T-cell (primary cell): Measurements from ENCODE around the gene TENM3. TPM values are rescaled to one million over a fixed set of nuclear protein-coding genes. Genes with fewer than 3 reads are reported as not detected.

Experiments
- ATAC-seq, 4 experiments: fragments of 200-7000 bp in 3 of 4; fragments of 150-1000 bp in 1 of 4; cut with Tn5 transposase; replicated peaks in 1 of 4; 1 replicate in 3 of 4; 2 replicates in 1 of 4; pipeline ENCODE4 v1.10.0; 2021; ENCODE audit warnings: moderate library complexity in 3 of 4, mild to moderate bottlenecking in 2 of 4, moderate number of reproducible peaks in 1 of 4
- CTCF ChIA-PET, 2 donors: fragments of 300-600 bp; sonication (Branson Sonifier 250); formaldehyde crosslinking; loops; one replicate each; lab custom pipeline; 2022; ENCODE audit warnings: antibody characterized with exemption in 2 of 2; lab: Charles Lee
- POLR2A ChIA-PET, 2 donors: fragments of 300-600 bp; sonication (Branson Sonifier 250); formaldehyde crosslinking; loops; one replicate each; lab custom pipeline; 2022; ENCODE audit warnings: antibody characterized with exemption in 2 of 2; lab: Charles Lee
- DNase-seq, 35 experiments: peaks; one replicate each; pipeline versions ENCODE4 v3.0.0 to v3.0.0-alpha.2; 2013 to 2023
- H3K27ac ChIP-seq: one replicate; pipeline ENCODE4 v1.5.1; 2013; ENCODE audit warnings: low read length
- H3K27me3 ChIP-seq, 2 experiments: replicated peaks in 1 of 2; 1 replicate in 1 of 2; 2 replicates in 1 of 2; pipeline versions ENCODE4 v1.6.1 to v1.7.0; 2013; ENCODE audit warnings: low read length in 1 of 2, mixed read lengths in 1 of 2; ENCODE audit not compliant: control insufficient read depth in 2 of 2, insufficient read depth in 2 of 2; ENCODE audit errors: extremely low read depth in 1 of 2
- H3K36me3 ChIP-seq, 2 donors: 1 replicate in 1 of 2; 2 replicates in 1 of 2; pipeline versions ENCODE4 v1.6.1 to v1.7.0; 2013; ENCODE audit warnings: low read length in 1 of 2; ENCODE audit not compliant: control insufficient read depth in 2 of 2, insufficient read depth in 1 of 2; ENCODE audit errors: extremely low read depth in 1 of 2
- H3K4me1 ChIP-seq, 2 experiments: 1 replicate in 1 of 2; 2 replicates in 1 of 2; pipeline versions ENCODE4 v1.6.1 to v1.7.0; 2013; ENCODE audit warnings: low read length in 2 of 2, mixed read lengths in 1 of 2; ENCODE audit not compliant: insufficient read depth in 2 of 2, control insufficient read depth in 1 of 2; ENCODE audit errors: extremely low read depth in 1 of 2
- H3K4me3 ChIP-seq, 2 donors: 1 replicate in 1 of 2; 2 replicates in 1 of 2; pipeline versions ENCODE4 v1.5.1 to v1.7.0; 2013; ENCODE audit warnings: mild to moderate bottlenecking in 2 of 2, low read length in 1 of 2, moderate library complexity in 1 of 2; ENCODE audit not compliant: control insufficient read depth in 1 of 2; ENCODE audit errors: extremely low read depth in 1 of 2
- H3K9me3 ChIP-seq: 2 replicates; pipeline ENCODE4 v1.7.0; 2013
- H3K27ac Mint-ChIP-seq, 2 donors: one replicate each; pipeline ENCODE4 v1.8.0; 2020 to 2021; ENCODE audit warnings: mild to moderate bottlenecking in 2 of 2, mixed read lengths in 2 of 2
- H3K27me3 Mint-ChIP-seq, 2 donors: one replicate each; pipeline ENCODE4 v1.8.0; 2021 to 2022; ENCODE audit warnings: mixed read lengths in 2 of 2
- H3K36me3 Mint-ChIP-seq: one replicate; pipeline ENCODE4 v1.8.0; 2021; ENCODE audit warnings: mixed read lengths
- H3K4me1 Mint-ChIP-seq, 3 donors: one replicate each; pipeline ENCODE4 v1.8.0; 2020 to 2022; ENCODE audit warnings: mixed read lengths in 3 of 3, mild to moderate bottlenecking in 1 of 3
- H3K4me3 Mint-ChIP-seq, 3 donors: one replicate each; pipeline ENCODE4 v1.8.0; 2020 to 2022; ENCODE audit warnings: mild to moderate bottlenecking in 3 of 3, mixed read lengths in 3 of 3, moderate library complexity in 3 of 3
- H3K9me3 Mint-ChIP-seq, 3 donors: one replicate each; pipeline ENCODE4 v1.8.0; 2020 to 2022; ENCODE audit warnings: mixed read lengths in 3 of 3
- WGBS: methylation state at CpG from one replicate; pipeline ENCODE4 v1.1.5; 2013; ENCODE audit warnings: missing lambda C conversion rate; ENCODE audit not compliant: insufficient coverage; 5-methylcytosine and 5-hydroxymethylcytosine counted together
- total RNA-seq, 35 experiments: library from RNA in 6 of 35; stranded (reverse) in 6 of 35; fragments of 120-200 nt in 1 of 35; gene quantifications; one replicate each; pipeline versions ENCODE4 v1.2.1 to v1.2.4 and lab custom pipeline; 2013 to 2026

The TENM3 gene
- total RNA-seq, 5 donors from 2014 or later (not counting 1 experiment from before 2014, with no cell fraction given): 0.03 to 0.44 (median 0.16) TPM; not detected in 2

GRCh38 chr4:182846036-182846435 is 602.8 kb downstream of the TENM3 start:
- Mint-ChIP-seq H3K27me3 (peaks cover 0 to 10% of the 10 kb centered on the region in 2 donors), H3K4me1 (no peaks in the 10 kb centered on the region)
- no peak for ATAC-seq

GRCh38 chr4:182847576-182848450 is 604.6 kb downstream of the TENM3 start:
- Histone ChIP-seq H3K27me3 (peaks cover 0 to 28% of the 10 kb centered on the region in 2 experiments), H3K27ac (no peak overlapping the region), H3K4me1 (no peaks in the 10 kb centered on the region), H3K9me3 (no peaks in the 10 kb centered on the region), H3K4me3 (no peak overlapping the region), H3K36me3 (no peaks in the 10 kb centered on the region)
- Mint-ChIP-seq H3K9me3 (no peaks in the 10 kb centered on the region), H3K27me3 (peaks cover 0 to 5% of the 10 kb centered on the region in 2 donors), H3K27ac (no peak overlapping the region), H3K4me3 (no peak overlapping the region), H3K36me3 (no peaks in the 10 kb centered on the region), H3K4me1 (no peaks in the 10 kb centered on the region)
- WGBS: 84% methylated on average over 15 of the region's 27 CpGs
- ATAC-seq (no peak), DNase-seq (no peak)
- CTCF ChIA-PET: interaction anchor here in 1 of 2 donors (0.6 kb wide), 1 partner anchor 918 kb away, joined by 3 read pairs; no protein-coding TSS in a partner anchor
- POLR2A ChIA-PET: no interaction called here

More at GRCh38 chr4:182846036-182846435, 602.8 kb downstream of the TENM3 start:
- WGBS: 77% methylated on average over 7 of the region's 8 CpGs
- H3K4me3 Mint-ChIP-seq: no peak overlapping the region
- Histone ChIP-seq H3K36me3 (no peaks in the 10 kb centered on the region), H3K4me3 (no peak overlapping the region), H3K4me1 (no peaks in the 10 kb centered on the region), H3K9me3 (no peaks in the 10 kb centered on the region), H3K27me3 (peaks cover 0 to 32% of the 10 kb centered on the region in 2 experiments), H3K27ac (no peak overlapping the region)
- no peaks in the 10 kb centered on the region for H3K36me3 Mint-ChIP-seq
- no peak overlapping the region for H3K27ac Mint-ChIP-seq
- DNase-seq: no peak
- H3K9me3 Mint-ChIP-seq: no peaks in the 10 kb centered on the region
- ChIA-PET POLR2A (no interaction called here), CTCF (no interaction called here)

- Mint-ChIP-seq H3K36me3 (no peaks in the 10 kb centered on the region), H3K4me1 (no peaks in the 10 kb centered on the region), H3K27ac (no peak overlapping the region), H3K9me3 (no peaks in the 10 kb centered on the region), H3K27me3 (peaks cover 0 to 5% of the 10 kb centered on the region in 2 donors), H3K4me3 (no peak overlapping the region)
- H3K4me3 ChIP-seq: no peak overlapping the region
- H3K27ac ChIP-seq: no peak overlapping the region
- DNase-seq: no peak
- H3K4me1 ChIP-seq: no peaks in the 10 kb centered on the region
- peaks cover 0 to 28% of the 10 kb centered on the region in 2 experiments for H3K27me3 ChIP-seq
- 86% methylated on average over 4 of the region's 6 CpGs for WGBS
- H3K36me3 ChIP-seq: no peaks in the 10 kb centered on the region
- ATAC-seq: no peak
- H3K9me3 ChIP-seq: no peaks in the 10 kb centered on the region
- ChIA-PET POLR2A (no interaction called here), CTCF (no interaction called here)
Observed at GRCh38 chr4:182848685-182849084, 605.5 kb downstream of the TENM3 start.
